C4-2B (cell line): ENCODE results near the gene DEFB132.

Source experiments
- CTCF ChIP-seq: fragments of 450-650 bp; conservative IDR thresholded peaks from 2 replicates; pipeline ENCODE4 v1.5.1; 2017; ENCODE audit warnings: mild to moderate bottlenecking
- ZFX ChIP-seq: fragments of 450-650 bp; IDR thresholded peaks from 2 replicates; pipeline ENCODE4 v1.6.1; 2017

GRCh38 chr20:309306-309840, 51.8 kb downstream of the DEFB132 start:
- TF ChIP-seq CTCF (no peak), ZFX (no peak)
